Fibroblast of lung (primary cell): ENCODE results near the gene GRAP. TPM values are rescaled to one million over a fixed set of nuclear protein-coding genes. Genes with fewer than 3 reads are reported as not detected.

Experiments used
- DNase-seq, 2 donors: peaks; one replicate each; pipeline versions ENCODE4 v3.0.0 to v3.0.0-alpha.2; 2010; ENCODE audit warnings: low read depth in 2 of 2
- H2AFZ ChIP-seq: 2 replicates; pipeline ENCODE4 v1.5.1; 2012; ENCODE audit warnings: low read length, control low read depth, inconsistent platforms
- H3K27ac ChIP-seq: 2 replicates; pipeline ENCODE4 v1.5.1; 2011; ENCODE audit warnings: low read length, control low read depth; ENCODE audit not compliant: insufficient read depth
- H3K27me3 ChIP-seq: 2 replicates; pipeline ENCODE4 v1.5.1; 2011; ENCODE audit warnings: mild to moderate bottlenecking, low read length; ENCODE audit not compliant: control insufficient read depth, insufficient read depth
- H3K36me3 ChIP-seq: 2 replicates; pipeline ENCODE4 v1.5.1; 2011; ENCODE audit warnings: low read length; ENCODE audit not compliant: control insufficient read depth, insufficient read depth
- H3K4me1 ChIP-seq: 2 replicates; pipeline ENCODE4 v1.5.1; 2011; ENCODE audit warnings: low read length; ENCODE audit not compliant: control insufficient read depth, insufficient read depth; ENCODE audit errors: extremely low read depth
- H3K4me2 ChIP-seq: 2 replicates; pipeline ENCODE4 v1.5.1; 2011; ENCODE audit warnings: low read length, control low read depth; ENCODE audit not compliant: insufficient read depth; ENCODE audit errors: extremely low read depth
- H3K4me3 ChIP-seq, 4 experiments: fragments of 200-600 bp in 1 of 4; sonication (generic) in 1 of 4; replicated peaks in 1 of 4; 2 replicates each; pipeline ENCODE4 v1.5.1; 2011 to 2016; ENCODE audit warnings: low read length in 4 of 4, low read depth in 3 of 4, mild to moderate bottlenecking in 3 of 4, control low read depth in 2 of 4, inconsistent platforms in 1 of 4, mixed read lengths in 1 of 4; ENCODE audit not compliant: insufficient read depth in 1 of 4; ENCODE audit errors: control extremely low read depth in 1 of 4
- H3K79me2 ChIP-seq: 2 replicates; pipeline ENCODE4 v1.5.1; 2012; ENCODE audit warnings: mild to moderate bottlenecking, low read length, inconsistent platforms; ENCODE audit not compliant: control insufficient read depth, insufficient read depth
- H3K9ac ChIP-seq: 2 replicates; pipeline ENCODE4 v1.5.1; 2011; ENCODE audit warnings: mild to moderate bottlenecking, low read length, control low read depth; ENCODE audit not compliant: insufficient read depth
- H3K9me3 ChIP-seq: 2 replicates; pipeline ENCODE4 v1.5.1; 2012; ENCODE audit warnings: low read depth, low read length; ENCODE audit not compliant: control insufficient read depth, insufficient read depth
- H4K20me1 ChIP-seq: 2 replicates; pipeline ENCODE4 v1.5.1; 2011; ENCODE audit warnings: low read length; ENCODE audit not compliant: control insufficient read depth, insufficient read depth; ENCODE audit errors: extremely low read depth
- EZH2 ChIP-seq: IDR thresholded peaks from 2 replicates; pipeline ENCODE4 v1.5.1; 2012; ENCODE audit warnings: low read length, control low read depth, mild to moderate bottlenecking; ENCODE audit errors: missing control alignments
- polyA plus RNA-seq, 2 donors: library from polyadenylated mRNA; depleted of rRNA in 1 of 2; stranded (reverse) in 1 of 2; unstranded in 1 of 2; fragments of >200 nt; gene quantifications; 2 replicates each; pipeline ENCODE4 v1.2.1, GENCODE V29; 2011 to 2012; ENCODE audit warnings: missing spikeins in 1 of 2
- total RNA-seq: library from RNA; depleted of rRNA; stranded (reverse); fragments of >200 nt; gene quantifications from 2 replicates; pipeline ENCODE4 v1.2.1, GENCODE V29; 2014
- TF ChIP-seq, protein P1 (sequence below), 2 donors: IDR thresholded peaks in 1 of 2; conservative IDR thresholded peaks in 1 of 2; 1 replicate in 1 of 2; 2 replicates in 1 of 2; pipeline ENCODE4 v1.5.1; 2011 to 2012; ENCODE audit warnings: low read length in 2 of 2, control low read depth in 1 of 2, inconsistent platforms in 1 of 2, low read depth in 1 of 2, mild to moderate bottlenecking in 1 of 2

Gene GRAP
- total and polyA plus RNA-seq, 2 donors (not counting 1 experiment from before 2014, with no cell fraction given), result 0.10 TPM; not detected in 1

DNA sequence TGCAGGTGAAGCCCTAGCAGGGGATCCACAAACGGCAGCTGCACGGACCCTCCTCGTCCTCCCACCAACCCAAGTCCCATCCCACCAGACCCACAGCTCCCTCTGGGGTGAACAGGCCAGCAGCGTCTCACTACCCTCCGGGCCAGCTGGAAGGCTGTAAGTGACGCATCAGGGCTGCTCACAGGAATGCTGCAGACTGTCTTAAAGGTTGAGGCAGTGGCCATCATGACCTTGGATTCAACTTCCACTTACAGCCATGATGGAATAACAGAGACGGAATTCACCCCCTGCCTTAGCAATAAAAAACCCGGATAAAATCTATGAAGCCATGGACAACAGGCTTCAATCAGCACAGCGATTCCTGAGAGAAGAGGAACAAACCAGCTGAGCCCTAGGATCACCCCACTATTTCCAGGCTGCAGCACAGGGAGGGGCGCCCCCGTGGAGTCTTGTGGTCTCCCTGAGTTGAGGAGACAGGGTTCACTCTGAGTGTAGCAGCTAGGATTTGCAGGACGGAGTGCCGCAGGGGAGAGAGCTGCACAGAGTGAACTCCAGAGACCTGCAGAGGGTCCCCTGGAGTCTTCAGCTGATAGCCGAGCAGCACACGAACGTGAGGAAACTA is 52.7 kb downstream of the GRAP start:
- H2AFZ ChIP-seq, result peak overlapping the region; percentile 8
- peak; percentile 9 to 75 for DNase-seq
- no peak overlapping the region for H3K4me2 ChIP-seq
- no peak overlapping the region for H3K4me3 ChIP-seq
- H4K20me1 ChIP-seq, result no peaks in the 10 kb centered on the region
- peaks cover 9% of the 10 kb centered on the region for H3K4me1 ChIP-seq
- no peaks in the 10 kb centered on the region for H3K36me3 ChIP-seq
- no peaks in the 10 kb centered on the region for H3K27me3 ChIP-seq
- peaks cover 16% of the 10 kb centered on the region for H3K79me2 ChIP-seq
- no peak overlapping the region for H3K9ac ChIP-seq
- no peak for TF ChIP-seq EZH2
- TF ChIP-seq, protein P1, sequence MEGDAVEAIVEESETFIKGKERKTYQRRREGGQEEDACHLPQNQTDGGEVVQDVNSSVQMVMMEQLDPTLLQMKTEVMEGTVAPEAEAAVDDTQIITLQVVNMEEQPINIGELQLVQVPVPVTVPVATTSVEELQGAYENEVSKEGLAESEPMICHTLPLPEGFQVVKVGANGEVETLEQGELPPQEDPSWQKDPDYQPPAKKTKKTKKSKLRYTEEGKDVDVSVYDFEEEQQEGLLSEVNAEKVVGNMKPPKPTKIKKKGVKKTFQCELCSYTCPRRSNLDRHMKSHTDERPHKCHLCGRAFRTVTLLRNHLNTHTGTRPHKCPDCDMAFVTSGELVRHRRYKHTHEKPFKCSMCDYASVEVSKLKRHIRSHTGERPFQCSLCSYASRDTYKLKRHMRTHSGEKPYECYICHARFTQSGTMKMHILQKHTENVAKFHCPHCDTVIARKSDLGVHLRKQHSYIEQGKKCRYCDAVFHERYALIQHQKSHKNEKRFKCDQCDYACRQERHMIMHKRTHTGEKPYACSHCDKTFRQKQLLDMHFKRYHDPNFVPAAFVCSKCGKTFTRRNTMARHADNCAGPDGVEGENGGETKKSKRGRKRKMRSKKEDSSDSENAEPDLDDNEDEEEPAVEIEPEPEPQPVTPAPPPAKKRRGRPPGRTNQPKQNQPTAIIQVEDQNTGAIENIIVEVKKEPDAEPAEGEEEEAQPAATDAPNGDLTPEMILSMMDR (conservative IDR thresholded peaks at IDR 0.05 in 1 of 2, IDR thresholded peaks at IDR 0.05 in 1 of 2; ENCODE audit: low read depth in 1 of 2, low read length in 2 of 2), result peak in 1 of 2 donors; percentile 3
- peak overlapping the region; percentile 54 for H3K27ac ChIP-seq
- no peaks in the 10 kb centered on the region for H3K9me3 ChIP-seq

DNA sequence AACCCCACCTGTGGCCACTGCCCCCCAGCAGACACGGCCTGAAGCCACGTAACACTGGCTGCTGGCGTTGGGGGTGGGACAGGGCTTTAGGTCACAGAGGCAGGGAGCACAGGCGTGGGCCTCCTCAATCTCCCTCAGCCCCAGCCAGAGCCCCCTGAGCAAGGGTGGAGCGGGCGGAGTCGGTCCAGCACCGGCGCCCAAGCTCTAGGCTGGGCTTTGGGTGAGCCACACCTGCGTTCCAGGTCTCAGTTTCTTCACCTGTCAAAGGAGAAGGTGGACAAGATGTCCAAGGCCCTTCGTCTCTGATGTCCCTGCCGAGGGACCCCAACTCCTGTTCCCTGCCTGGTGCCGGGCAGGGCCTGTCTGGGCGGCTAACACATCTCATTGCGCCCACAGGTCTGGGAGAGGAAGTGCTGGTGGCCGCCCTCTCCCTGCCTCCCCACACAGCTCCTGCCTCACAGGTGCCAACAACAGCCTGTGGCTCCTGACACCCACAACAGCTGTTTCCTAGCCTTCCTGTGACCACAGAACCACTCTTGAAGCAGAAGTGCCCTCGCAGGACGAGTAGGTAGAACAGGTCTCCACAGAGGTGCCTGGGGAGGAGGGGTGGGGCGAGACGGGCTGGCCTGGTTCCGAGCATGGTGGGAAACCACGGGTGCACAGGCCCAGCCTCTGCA is 54.2 kb downstream of the GRAP start:
- H2AFZ ChIP-seq, result no peak overlapping the region
- H3K4me1 ChIP-seq, result peaks cover 9% of the 10 kb centered on the region
- peaks cover 14% of the 10 kb centered on the region for H3K79me2 ChIP-seq
- H3K4me3 ChIP-seq, result no peak overlapping the region
- no peak overlapping the region for H3K4me2 ChIP-seq
- H3K9ac ChIP-seq, result no peak overlapping the region
- H4K20me1 ChIP-seq, result no peaks in the 10 kb centered on the region
- no peaks in the 10 kb centered on the region for H3K27me3 ChIP-seq
- DNase-seq, result no peak
- H3K36me3 ChIP-seq, result no peaks in the 10 kb centered on the region
- no peaks in the 10 kb centered on the region for H3K9me3 ChIP-seq
- no peak overlapping the region for H3K27ac ChIP-seq
- no peak for TF ChIP-seq EZH2
- TF ChIP-seq, protein P1 (conservative IDR thresholded peaks at IDR 0.05 in 1 of 2, IDR thresholded peaks at IDR 0.05 in 1 of 2; ENCODE audit: low read depth in 1 of 2, low read length in 2 of 2), result no peak

- Histone ChIP-seq H3K4me1 (peaks cover 9% of the 10 kb centered on the region), H3K79me2 (peaks cover 14% of the 10 kb centered on the region), H3K9ac (no peak overlapping the region), H3K27me3 (no peaks in the 10 kb centered on the region), H3K36me3 (no peaks in the 10 kb centered on the region), H4K20me1 (no peaks in the 10 kb centered on the region), H3K27ac (no peak overlapping the region), H3K4me3 (no peak overlapping the region), H2AFZ (no peak overlapping the region), H3K9me3 (no peaks in the 10 kb centered on the region), H3K4me2 (no peak overlapping the region)
- TF ChIP-seq EZH2, result no peak
- TF ChIP-seq, protein P1 (conservative IDR thresholded peaks at IDR 0.05 in 1 of 2, IDR thresholded peaks at IDR 0.05 in 1 of 2; ENCODE audit: low read depth in 1 of 2, low read length in 2 of 2), result no peak
- DNase-seq, result no peak
Measured at GRCh38 chr17:18991531-18992315, 55.0 kb downstream of the GRAP start.
